Stimulated activated CD4-positive, alpha-beta T cell treated with anti-CD3 and anti-CD28 coated beads, Interleukin-4, amount 100 ng/mL, for 24 hours (primary cell): Measurements from ENCODE around the gene PDCD2.
"Not testable (repeated sequence)": the region's sequence is repeated elsewhere in the genome, so short reads cannot be mapped to it uniquely, and the experiment has no call there.

Experiments
- DNase-seq: peaks from one replicate; pipeline ENCODE4 v3.0.0-alpha.2; 2020

PDCD2 gene

DNA sequence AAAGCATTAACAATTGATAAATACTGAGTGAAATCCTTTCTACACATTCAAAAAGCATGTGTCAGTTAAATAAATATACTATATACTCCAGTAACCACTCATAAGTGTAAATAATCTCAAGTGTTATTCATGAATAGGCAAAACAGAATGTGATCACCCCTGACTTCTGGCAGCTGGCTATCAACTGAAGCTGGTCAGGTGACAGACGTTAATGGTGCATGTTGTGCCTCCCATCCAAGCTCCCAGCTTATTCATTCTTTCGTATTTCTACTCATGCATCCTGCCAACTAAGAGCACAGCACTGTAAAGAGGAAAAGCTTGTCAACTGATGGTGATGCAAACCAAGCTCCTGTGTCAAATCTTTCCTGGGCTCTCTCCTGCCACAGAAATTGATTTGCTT is 39.0 kb downstream of the PDCD2 start:
- no peak for DNase-seq

DNA sequence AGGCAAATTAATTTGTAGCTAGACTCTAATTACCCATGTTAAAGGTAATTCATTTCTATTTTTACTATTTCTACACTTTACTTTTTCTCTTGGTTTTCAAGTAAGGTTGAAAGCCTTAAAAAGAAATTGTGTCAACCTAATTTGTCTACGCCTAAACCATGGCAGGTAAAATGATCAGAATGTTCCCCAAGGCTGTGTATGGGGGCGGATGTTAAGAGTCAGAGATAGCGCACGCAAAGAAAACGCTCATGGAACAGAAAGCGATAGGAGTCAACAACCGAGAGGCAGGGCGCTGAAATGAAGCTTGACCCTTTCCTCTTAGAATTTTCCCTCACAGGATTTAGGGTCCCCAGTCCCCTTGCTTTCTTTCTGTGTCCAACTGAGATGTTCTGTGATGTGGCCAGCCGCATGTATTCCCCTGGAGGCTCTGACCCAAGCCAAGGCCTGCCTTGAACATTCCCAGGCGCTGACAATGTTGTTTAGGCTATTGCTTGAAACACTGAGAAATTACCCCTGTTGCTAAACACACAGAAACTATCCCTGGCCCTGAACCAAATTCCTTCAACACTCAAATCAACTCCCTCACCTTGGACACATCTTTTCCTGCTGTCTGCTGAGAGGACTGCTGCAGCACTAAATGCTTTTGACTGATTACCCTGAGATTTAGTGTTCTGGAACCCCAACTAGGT is 42.3 kb downstream of the PDCD2 start:
- no peak for DNase-seq

DNA sequence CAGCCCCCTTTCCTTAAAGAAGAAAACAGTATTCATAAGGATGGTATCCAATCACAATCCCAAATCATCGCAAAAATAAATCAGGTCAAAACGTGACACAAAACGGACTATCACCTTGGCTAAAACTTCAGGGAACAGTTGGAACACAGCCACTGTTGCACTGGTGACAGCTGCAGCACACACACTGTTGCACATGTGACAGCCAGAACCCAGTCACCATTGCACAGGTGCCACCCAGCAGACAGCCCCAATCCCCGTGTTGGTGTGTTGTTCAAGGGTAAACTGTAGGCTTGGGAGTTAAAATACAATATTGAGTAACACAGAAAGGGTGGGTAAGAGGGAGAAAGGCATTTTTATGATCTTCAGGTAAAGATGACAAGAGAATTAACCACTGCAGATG is 47.1 kb downstream of the PDCD2 start:
- DNase-seq = no peak

DNA sequence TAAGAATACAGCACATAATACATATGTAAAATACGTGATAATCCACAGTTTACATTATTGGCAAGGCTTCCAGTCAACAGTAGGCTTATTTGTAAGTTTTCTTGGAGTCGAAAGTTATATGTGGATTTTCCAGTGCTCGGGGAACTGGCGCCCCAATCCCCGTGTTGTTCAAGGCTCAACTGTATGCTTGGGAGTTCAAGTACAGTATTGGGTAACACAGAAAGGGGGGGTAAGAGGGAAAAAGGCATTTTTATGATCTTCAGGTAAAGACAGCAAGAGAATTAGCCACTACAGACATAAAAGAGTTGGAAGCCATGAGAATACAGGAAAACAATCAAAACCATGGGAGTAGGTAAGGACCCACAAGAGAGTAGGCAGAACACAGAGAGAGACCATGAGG is 47.8 kb downstream of the PDCD2 start:
- no peak for DNase-seq

DNA sequence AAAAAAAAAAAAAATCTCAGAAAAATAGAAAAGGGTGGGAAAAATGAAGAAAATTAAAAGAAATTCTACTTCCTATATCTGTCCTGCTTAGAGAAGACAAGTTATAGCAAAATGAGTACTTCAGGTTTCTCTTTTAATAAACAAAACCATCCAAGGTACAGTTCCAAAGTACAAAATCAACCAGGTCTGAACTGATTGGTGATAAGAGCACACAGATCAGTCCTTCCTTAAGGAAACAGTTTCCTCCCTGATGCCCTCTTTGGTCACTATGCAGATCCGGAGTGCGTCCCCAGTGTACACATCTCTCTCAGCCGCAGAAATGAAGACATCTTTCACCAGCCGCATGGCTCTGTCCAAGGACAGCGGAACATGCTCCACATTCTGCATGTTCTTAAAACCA is 49.4 kb downstream of the PDCD2 start:
- no peak for DNase-seq

DNA sequence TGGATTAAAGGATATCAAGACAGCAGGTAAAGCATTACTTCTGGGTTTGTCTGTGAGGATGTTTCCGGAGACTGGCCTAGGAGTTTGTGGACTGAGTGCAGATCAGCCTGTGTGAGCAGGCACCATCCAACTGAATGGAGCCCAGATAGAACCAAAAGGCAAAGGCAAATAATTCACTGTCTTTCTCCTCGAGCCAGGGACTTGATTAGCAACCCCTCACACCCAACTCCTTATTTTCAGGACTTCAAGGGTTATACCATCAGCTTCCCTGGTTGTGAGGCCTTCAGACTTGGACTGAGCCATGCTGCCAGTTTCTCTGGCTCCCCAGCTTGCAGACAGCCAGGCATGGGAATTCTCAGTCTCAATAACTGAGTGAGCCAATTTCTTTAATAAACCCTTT is 50.6 kb downstream of the PDCD2 start:
- no peak for DNase-seq

DNA sequence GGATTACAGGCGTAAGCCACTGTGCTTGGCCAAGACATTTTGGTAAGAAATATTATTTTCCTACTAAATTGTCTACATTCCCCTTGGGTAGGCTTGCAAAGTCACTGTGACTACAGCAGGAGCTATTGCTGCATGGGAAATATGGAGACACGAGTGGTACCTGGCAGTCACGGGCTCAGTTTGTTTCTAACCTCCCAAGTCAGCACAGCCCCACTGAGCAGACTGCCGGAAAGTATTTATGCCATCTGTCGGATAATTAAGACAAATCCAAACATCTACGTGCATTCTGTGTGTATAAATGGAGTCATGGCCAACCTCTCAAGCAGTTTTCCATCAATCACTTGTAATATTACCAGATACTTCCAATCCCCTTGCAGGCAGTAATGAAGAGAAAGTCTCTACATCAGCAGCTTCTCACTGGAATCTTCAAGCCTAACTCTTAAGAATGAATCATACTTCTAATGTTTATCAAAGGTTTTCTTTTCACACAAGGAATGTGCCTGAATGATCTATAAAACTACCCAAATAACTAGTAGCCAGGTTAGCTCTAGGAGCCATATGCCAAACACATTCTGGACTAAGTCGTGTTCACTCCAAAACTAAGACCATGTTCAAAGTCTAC is 51.5 kb downstream of the PDCD2 start:
- DNase-seq = no peak

DNA sequence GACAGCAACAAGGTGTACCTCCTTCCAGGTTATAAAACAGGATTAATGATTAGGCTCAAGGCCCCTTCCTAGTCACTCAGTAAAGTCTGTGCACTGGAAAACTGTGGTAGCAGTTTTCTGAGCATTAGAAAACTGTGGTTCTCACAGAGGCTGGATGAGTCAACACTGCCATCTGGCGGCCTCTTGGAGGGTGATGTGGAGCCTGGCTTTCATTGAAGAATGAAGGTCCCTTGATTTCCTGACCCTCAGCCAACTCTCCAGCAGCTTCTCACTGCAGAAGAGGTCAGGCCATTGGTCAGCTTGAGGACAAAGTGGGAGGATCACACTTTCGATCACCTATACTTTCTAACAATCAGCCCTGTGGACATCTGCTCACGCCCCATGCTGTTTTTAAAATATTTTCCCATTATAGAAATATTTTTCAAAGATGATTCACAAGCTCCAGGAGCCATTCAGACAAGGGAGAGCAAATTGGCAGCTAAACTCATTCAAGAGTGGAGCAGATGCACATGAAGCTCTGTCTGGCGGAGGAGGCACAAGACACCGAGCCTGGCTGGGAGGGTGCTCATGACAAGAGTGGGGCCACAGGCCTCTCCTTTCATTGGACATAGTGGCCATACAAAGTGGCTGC is 54.5 kb downstream of the PDCD2 start:
- DNase-seq = peak; percentile 69

DNA sequence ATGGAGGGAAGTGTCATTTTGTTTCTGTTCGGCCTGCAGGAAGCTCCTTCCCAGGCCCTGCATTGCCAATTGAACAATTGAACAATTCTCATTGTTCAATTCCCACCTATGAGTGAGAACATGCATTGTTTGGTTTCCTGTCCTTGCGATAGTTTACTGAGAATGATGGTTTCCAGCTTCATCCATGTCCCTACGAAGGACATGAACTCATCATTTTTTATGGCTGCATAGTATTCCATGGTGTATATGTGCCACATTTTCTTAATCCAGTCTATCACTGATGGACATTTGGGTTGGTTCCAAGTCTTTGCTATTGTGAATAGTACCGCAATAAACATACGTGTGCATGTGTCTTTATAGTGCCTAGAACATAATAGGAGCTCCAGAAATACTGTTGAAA is 56.4 kb downstream of the PDCD2 start:
- DNase-seq = not testable (repeated sequence)

DNA sequence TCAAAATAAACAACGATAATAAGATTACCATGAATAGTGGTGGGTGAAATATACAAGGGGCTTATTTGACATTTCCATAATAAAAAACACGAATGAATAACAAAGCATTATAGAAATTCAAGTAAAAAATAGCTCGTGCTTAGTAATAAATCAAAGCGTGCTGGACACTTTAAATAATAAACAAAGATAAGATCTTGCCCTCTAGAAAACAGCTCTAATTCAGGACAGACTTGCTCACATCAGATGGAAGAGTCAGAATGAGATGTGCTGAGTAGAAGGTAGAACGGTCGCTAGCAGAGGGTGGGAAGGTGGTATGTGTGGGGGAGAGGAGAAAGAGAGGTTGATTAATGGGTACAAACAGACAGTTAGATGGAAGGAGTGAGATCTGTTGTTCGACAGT is 58.6 kb downstream of the PDCD2 start:
- DNase-seq = no peak
